Heart right ventricle (tissue), 16 donors: ENCODE measurements around the gene PDSS2. TPM values are rescaled to one million over a fixed set of nuclear protein-coding genes. Genes with fewer than 3 reads are reported as not detected.
"Not testable (repeated sequence)": the region's sequence is repeated elsewhere in the genome, so short reads cannot be mapped to it uniquely, and the experiment has no call there.

Experiments
- ATAC-seq, 8 donors: fragments of 200-7000 bp; cut with Tn5 transposase; one replicate each; pipeline ENCODE4 v1.9.1; 2020; ENCODE audit warnings: mild to moderate bottlenecking in 8 of 8, moderate library complexity in 8 of 8, moderate number of reproducible peaks in 1 of 8
- DNase-seq, 2 donors: peaks; one replicate each; pipeline ENCODE4 v3.0.0-alpha.2; 2020
- H3K27ac ChIP-seq, 10 donors: fragments of 200-600 bp; sonication (generic) in 2 of 10; one replicate each; pipeline versions ENCODE4 v1.5.0 to v1.8.0; 2020 to 2022; ENCODE audit warnings: mild to moderate bottlenecking in 3 of 10
- H3K27me3 ChIP-seq, 7 donors: fragments of 200-600 bp; one replicate each; pipeline ENCODE4 v1.8.0; 2021 to 2022; ENCODE audit warnings: mild to moderate bottlenecking in 2 of 7
- H3K36me3 ChIP-seq, 9 donors: fragments of 200-600 bp; sonication (generic) in 1 of 9; one replicate each; pipeline versions ENCODE4 v1.5.0 to v1.8.0; 2020 to 2022; ENCODE audit warnings: mild to moderate bottlenecking in 2 of 9
- H3K4me1 ChIP-seq, 9 donors: fragments of 200-600 bp; sonication (generic) in 1 of 9; one replicate each; pipeline versions ENCODE4 v1.5.0 to v1.8.0; 2020 to 2022; ENCODE audit warnings: mild to moderate bottlenecking in 4 of 9
- H3K4me3 ChIP-seq, 10 donors: fragments of 200-600 bp; sonication (generic) in 2 of 10; one replicate each; pipeline versions ENCODE4 v1.5.0 to v1.8.0; 2020 to 2022; ENCODE audit warnings: mild to moderate bottlenecking in 7 of 10, moderate library complexity in 2 of 10
- H3K9me3 ChIP-seq, 11 donors: fragments of 200-600 bp in 10 of 11; sonication (generic) in 2 of 11; one replicate each; pipeline versions ENCODE4 v1.5.0 to v1.8.0; 2013 to 2022; ENCODE audit warnings: mild to moderate bottlenecking in 2 of 11, control low read depth in 1 of 11, moderate library complexity in 1 of 11
- WGBS, 2 donors: extraction: QIAGEN DNeasy Blood & Tissue Kit; methylation state at CpG; one replicate each; pipeline ENCODE4 v1.1.7; 2013; ENCODE audit warnings: inconsistent platforms in 1 of 2; 5-methylcytosine and 5-hydroxymethylcytosine counted together
- intact Hi-C, 10 donors: fragments of 100-400 bp; cut with DNase I; formaldehyde crosslinking; loops; one replicate each; pipeline versions ENCODE4 v1.11.1 to v1.14.2; 2022
- polyA plus RNA-seq, 2 donors: library from polyadenylated mRNA; stranded (reverse); fragments of 200-250 nt; gene quantifications; one replicate each; pipeline ENCODE4 v1.2.3, GENCODE V29; 2013
- total RNA-seq, 10 donors: library from RNA; stranded (reverse); fragmentation: NEBNext Ultra II Directional in 3 of 10; extraction: Animal tissue kit (Norgen Biotek cat#: 25700) in 3 of 10; gene quantifications; one replicate each; pipeline versions ENCODE4 v1.2.1 to v1.2.4, GENCODE V29; 2021 to 2023
- TF ChIP-seq, protein P1 (sequence below), 9 donors: fragments of 200-600 bp; sonication (generic) in 2 of 9; IDR thresholded peaks; one replicate each; pipeline versions ENCODE4 v1.5.0 to v1.8.0; 2021 to 2022; ENCODE audit warnings: antibody characterized with exemption in 9 of 9, mild to moderate bottlenecking in 5 of 9, moderate library complexity in 1 of 9
- donor health status: Arrhythmogenic right ventricular cardiomyopathy.
- donor health status: ischemic (EF 13 %, LVEDD 7.1; RV severe dilation, severe dysfunction).
- donor health status: healthy with polysubstance abuse.
- donor health status: DM: no; HTN: yes; CAD: no.
- donor health status: DM: no; HTN: no; CAD: no.
- donor health status: ischemic (EF 25% LVEDD 6.9; RV normal size, moderate dysfunction).
- donor health status: ischemic (EF 25% LVEDD 5.7; RV mildly dilated, moderate dysfunction).
- donor health status: healthy.
- donor health status: DM: yes; HTN: yes; CAD: no.
- donor health status: Ischemic cardiomyopathy.
- donor health status: ischemic (EF 35%, LVEDD 5.7; RV mildly dilated, moderate dysfunction).
- donor health status: nonischemic (EF 11% LVEDD 7.7; RV severe dilation, severe dysfunction).
- donor health status: DM: yes; HTN: yes; CAD: no.
- donor health status: PGD.
- donor health status: ischemic (EF 29% LVEDD 5.4; RV normal size, mild dysfunction).
- donor health status: nonischemic (EF 23%, LVEDD 6.1; RV moderate dilation, normal function).

Gene PDSS2
- total and polyA plus RNA-seq, 12 donors = 5.5 to 22.2 (median 18.0) TPM

DNA sequence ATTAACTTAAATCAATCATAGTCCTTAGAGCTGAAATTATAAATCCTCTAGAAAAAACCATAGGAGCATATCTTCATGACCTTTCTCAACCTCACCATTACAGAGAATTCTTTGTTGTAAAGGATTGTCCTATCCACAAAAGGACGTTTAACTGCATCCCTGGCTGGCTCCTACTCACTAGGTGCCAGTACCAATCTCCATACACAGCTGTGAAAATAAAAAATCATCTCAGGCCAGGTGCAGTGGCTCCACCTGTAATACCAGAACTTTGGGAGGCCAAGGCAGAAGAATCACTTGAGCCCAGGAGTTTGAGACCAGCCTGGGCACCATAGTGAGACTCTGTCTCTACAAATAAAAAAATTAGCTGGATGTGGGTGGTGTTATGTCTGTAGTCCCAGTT is 89.9 kb downstream of the PDSS2 start:
- no peaks in the 10 kb centered on the region for H3K9me3 ChIP-seq
- DNase-seq (no peak), ATAC-seq (no peak)
- intact Hi-C loops = no loop called here
- H3K27ac ChIP-seq = no peak overlapping the region
- H3K4me3 ChIP-seq = no peak overlapping the region
- H3K27me3 ChIP-seq = no peaks in the 10 kb centered on the region
- 62 to 84% methylated on average over 1 of the region's 1 CpG for WGBS, 2 donors
- H3K36me3 ChIP-seq = no peaks in the 10 kb centered on the region
- TF ChIP-seq, protein P1, sequence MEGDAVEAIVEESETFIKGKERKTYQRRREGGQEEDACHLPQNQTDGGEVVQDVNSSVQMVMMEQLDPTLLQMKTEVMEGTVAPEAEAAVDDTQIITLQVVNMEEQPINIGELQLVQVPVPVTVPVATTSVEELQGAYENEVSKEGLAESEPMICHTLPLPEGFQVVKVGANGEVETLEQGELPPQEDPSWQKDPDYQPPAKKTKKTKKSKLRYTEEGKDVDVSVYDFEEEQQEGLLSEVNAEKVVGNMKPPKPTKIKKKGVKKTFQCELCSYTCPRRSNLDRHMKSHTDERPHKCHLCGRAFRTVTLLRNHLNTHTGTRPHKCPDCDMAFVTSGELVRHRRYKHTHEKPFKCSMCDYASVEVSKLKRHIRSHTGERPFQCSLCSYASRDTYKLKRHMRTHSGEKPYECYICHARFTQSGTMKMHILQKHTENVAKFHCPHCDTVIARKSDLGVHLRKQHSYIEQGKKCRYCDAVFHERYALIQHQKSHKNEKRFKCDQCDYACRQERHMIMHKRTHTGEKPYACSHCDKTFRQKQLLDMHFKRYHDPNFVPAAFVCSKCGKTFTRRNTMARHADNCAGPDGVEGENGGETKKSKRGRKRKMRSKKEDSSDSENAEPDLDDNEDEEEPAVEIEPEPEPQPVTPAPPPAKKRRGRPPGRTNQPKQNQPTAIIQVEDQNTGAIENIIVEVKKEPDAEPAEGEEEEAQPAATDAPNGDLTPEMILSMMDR (IDR thresholded peaks at IDR 0.05) = no peak
- H3K4me1 ChIP-seq = no peaks in the 10 kb centered on the region

DNA sequence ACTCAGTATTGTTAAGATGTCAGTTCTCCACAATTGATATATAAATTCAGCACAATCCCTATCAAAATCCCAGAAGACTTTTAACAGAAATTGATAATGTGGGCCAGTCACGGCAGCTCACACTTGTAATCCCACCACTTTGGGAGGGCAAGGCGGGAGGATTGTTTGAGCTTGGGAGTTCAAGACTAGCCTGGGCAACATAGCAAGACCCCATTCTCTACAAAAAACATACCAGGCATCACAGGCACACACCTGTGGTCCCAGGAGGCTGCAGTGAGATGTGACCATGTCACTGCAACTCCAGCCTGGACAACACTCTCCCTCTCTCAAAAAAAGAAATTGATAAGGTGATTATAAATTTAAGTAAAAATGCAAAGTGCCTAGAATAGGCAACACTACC is 90.9 kb downstream of the PDSS2 start:
- H3K9me3 ChIP-seq = peaks cover 0 to 2% (median 0%) of the 10 kb centered on the region in 11 donors
- ATAC-seq = no peak
- TF ChIP-seq, protein P1 (IDR thresholded peaks at IDR 0.05) = no peak

DNA sequence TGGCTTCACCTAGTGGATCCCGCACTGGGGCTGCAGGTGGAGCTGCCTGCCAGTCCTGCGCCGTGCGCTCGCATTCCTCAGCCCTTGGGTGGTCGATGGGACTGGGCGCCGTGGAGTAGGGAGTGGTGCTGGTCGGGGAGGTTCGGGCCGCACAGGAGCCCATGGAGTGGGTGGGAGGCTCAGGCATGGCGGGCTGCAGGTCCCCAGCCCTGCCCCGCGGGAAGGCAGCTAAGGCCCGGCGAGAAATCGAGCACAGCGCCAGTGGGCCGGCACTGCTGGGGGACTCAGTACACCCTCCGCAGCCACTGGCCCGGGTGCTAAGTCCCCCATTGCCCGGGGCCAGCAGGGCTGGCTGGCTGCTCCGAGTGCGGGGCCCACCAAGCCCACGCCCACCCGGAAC is 95.2 kb downstream of the PDSS2 start:
- intact Hi-C loops, DNase-seq, H3K27me3 ChIP-seq, H3K4me3 ChIP-seq, H3K4me1 ChIP-seq, H3K27ac ChIP-seq, ATAC-seq: not testable (repeated sequence)
- peaks cover 0 to 12% (median 0%) of the 10 kb centered on the region in 9 donors for H3K36me3 ChIP-seq
- 95 to 96% methylated on average over 18 to 22 of the region's 26 CpGs for WGBS, 2 donors
- H3K9me3 ChIP-seq = peaks cover 0 to 14% (median 0%) of the 10 kb centered on the region in 11 donors

More for the DNA sequence above, 90.9 kb downstream of the PDSS2 start:
- intact Hi-C loops = no loop called here
- no peak for DNase-seq
- no peak overlapping the region for H3K27ac ChIP-seq
- no peaks in the 10 kb centered on the region for H3K4me1 ChIP-seq
- 96 to 97% methylated on average over 2 of the region's 2 CpGs for WGBS, 2 donors
- no peaks in the 10 kb centered on the region for H3K27me3 ChIP-seq
- H3K4me3 ChIP-seq = no peak overlapping the region
- peaks cover 0 to 2% (median 0%) of the 10 kb centered on the region in 9 donors for H3K36me3 ChIP-seq

DNA sequence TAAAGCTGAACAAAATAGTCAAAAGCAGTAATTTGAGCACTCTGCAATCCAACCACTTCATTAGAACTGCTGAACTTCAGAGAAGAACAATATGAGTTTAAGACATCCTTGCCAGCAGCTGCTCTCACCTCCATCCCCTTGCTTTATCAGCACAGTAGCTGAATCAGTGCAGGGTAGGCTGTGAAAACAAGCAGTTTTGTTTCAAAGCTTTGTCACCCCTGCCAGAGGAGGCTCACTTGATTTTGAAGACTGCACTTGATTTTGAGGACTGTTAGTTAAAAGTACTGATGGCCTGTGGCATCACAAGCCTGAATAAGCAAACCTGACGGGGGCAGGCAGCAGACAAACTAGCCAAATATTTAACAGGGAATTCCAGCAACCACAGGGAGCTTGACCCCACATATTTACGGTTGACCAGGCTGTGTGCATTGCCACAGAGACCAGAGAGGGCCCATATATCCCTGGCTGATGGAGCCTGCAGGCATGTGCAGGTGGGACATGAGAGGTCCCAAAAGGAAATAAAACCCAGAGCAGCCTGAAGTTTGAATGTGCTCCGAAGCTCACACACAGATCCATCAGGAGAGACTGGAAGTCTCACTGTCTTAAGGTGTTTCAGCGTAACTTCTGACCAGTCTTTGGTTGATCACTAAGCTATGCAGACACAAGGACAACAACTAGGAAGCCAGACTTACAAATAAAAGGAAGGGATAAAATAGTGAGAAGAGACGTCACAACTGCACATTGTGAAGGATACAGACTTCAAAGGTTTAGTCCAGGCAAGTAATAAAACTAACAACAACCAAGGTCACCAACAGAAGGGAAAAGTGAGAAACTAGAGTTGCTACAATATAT is 97.4 kb downstream of the PDSS2 start:
- no peak for DNase-seq
- H3K36me3 ChIP-seq = peaks cover 0 to 12% (median 0%) of the 10 kb centered on the region in 9 donors
- ATAC-seq = no peak
- H3K27me3 ChIP-seq = no peaks in the 10 kb centered on the region
- H3K4me1 ChIP-seq = no peaks in the 10 kb centered on the region
- H3K4me3 ChIP-seq = no peak overlapping the region
- TF ChIP-seq, protein P1 (IDR thresholded peaks at IDR 0.05) = no peak
- intact Hi-C loops = no loop called here
- WGBS, 2 donors = 91 to 92% methylated on average over 5 of the region's 5 CpGs
- H3K9me3 ChIP-seq = peaks cover 0 to 14% (median 0%) of the 10 kb centered on the region in 11 donors
- H3K27ac ChIP-seq = no peak overlapping the region

DNA sequence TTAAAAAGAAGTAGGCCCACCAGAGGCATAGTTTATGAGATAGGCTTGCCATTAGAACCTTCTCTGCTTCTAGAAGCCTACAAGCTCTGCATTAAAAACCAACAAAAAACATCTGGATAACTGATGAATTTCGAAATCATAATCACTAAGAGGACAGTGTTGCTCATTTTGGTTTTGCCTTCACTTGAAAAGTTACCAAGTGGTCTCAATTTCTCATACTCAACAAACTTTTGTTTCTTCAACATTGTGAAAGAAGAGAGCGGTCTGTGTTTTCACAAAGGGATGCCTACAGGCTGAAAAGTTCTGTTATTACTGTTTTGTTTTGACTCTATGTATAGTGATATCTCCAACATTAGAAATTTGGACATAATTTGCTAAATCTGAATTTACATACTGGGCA is 98.9 kb downstream of the PDSS2 start:
- no peak overlapping the region for H3K27ac ChIP-seq
- no peak overlapping the region for H3K4me3 ChIP-seq
- H3K27me3 ChIP-seq = no peaks in the 10 kb centered on the region
- H3K36me3 ChIP-seq = peaks cover 0 to 12% (median 0%) of the 10 kb centered on the region in 9 donors
- WGBS, 2 donors = 92 to 96% methylated on average over 2 of the region's 2 CpGs
- TF ChIP-seq, protein P1 (IDR thresholded peaks at IDR 0.05) = no peak
- intact Hi-C loops = no loop called here
- ATAC-seq = no peak
- DNase-seq = no peak
- H3K9me3 ChIP-seq = peaks cover 0 to 14% (median 0%) of the 10 kb centered on the region in 11 donors
- H3K4me1 ChIP-seq = peaks cover 0 to 9% (median 0%) of the 10 kb centered on the region in 9 donors
